Calu3 (cell line): ENCODE measurements around the gene LRRC51. TPM values are rescaled to one million over a fixed set of nuclear protein-coding genes. Genes with fewer than 3 reads are reported as not detected.
A peak's percentile ranks its signal among the peaks of the same experiment; 100 is the strongest.

Experiments used
- BruUV-seq: library from RNA; stranded (reverse); fragments of 400-500 nt; replicated peaks from 2 replicates; lab custom pipeline; 2021; lab: Mats Ljungman, UMichigan
- CTCF ChIA-PET: fragments of 300-600 bp; sonication (Branson Sonifier 250); formaldehyde crosslinking; loops from one replicate; lab custom pipeline; 2022; ENCODE audit warnings: antibody characterized with exemption; lab: Charles Lee
- DNase-seq: peaks from one replicate; pipeline ENCODE4 v3.0.0; 2022
- H3K27ac Mint-ChIP-seq: one replicate; pipeline ENCODE4 v1.8.0; 2022; ENCODE audit warnings: mixed read lengths; ENCODE audit not compliant: unreplicated experiment
- H3K27me3 Mint-ChIP-seq: one replicate; pipeline ENCODE4 v1.8.0; 2022; ENCODE audit warnings: mixed read lengths; ENCODE audit not compliant: unreplicated experiment
- H3K36me3 Mint-ChIP-seq: one replicate; pipeline ENCODE4 v1.8.0; 2022; ENCODE audit warnings: mild to moderate bottlenecking, moderate library complexity, mixed read lengths; ENCODE audit not compliant: insufficient read depth, unreplicated experiment
- H3K4me1 Mint-ChIP-seq: one replicate; pipeline ENCODE4 v1.8.0; 2022; ENCODE audit warnings: mild to moderate bottlenecking, low read depth, mixed read lengths; ENCODE audit not compliant: unreplicated experiment
- H3K4me3 Mint-ChIP-seq: one replicate; pipeline ENCODE4 v1.8.0; 2022; ENCODE audit warnings: mild to moderate bottlenecking, low read depth, moderate library complexity, mixed read lengths; ENCODE audit not compliant: unreplicated experiment
- H3K9me3 Mint-ChIP-seq: one replicate; pipeline ENCODE4 v1.8.0; 2022; ENCODE audit warnings: low read depth, mixed read lengths; ENCODE audit not compliant: unreplicated experiment
- CTCF ChIP-seq: fragments of 200-600 bp; IDR thresholded peaks from one replicate; pipeline ENCODE4 v1.8.0; 2022; ENCODE audit warnings: antibody characterized with exemption; ENCODE audit not compliant: unreplicated experiment
- intact Hi-C: fragments of 100-400 bp; cut with micrococcal nuclease; formaldehyde crosslinking; loops from one replicate; pipeline ENCODE4 v1.10.0; 2022; ENCODE audit not compliant: unreplicated experiment
- total RNA-seq: library from RNA; stranded (reverse); gene quantifications from 2 replicates; pipeline ENCODE4 v1.2.3, GENCODE V29; 2022

The LRRC51 gene
- total RNA-seq, 1 experiment from 2014 or later, result 8.5 TPM

DNA sequence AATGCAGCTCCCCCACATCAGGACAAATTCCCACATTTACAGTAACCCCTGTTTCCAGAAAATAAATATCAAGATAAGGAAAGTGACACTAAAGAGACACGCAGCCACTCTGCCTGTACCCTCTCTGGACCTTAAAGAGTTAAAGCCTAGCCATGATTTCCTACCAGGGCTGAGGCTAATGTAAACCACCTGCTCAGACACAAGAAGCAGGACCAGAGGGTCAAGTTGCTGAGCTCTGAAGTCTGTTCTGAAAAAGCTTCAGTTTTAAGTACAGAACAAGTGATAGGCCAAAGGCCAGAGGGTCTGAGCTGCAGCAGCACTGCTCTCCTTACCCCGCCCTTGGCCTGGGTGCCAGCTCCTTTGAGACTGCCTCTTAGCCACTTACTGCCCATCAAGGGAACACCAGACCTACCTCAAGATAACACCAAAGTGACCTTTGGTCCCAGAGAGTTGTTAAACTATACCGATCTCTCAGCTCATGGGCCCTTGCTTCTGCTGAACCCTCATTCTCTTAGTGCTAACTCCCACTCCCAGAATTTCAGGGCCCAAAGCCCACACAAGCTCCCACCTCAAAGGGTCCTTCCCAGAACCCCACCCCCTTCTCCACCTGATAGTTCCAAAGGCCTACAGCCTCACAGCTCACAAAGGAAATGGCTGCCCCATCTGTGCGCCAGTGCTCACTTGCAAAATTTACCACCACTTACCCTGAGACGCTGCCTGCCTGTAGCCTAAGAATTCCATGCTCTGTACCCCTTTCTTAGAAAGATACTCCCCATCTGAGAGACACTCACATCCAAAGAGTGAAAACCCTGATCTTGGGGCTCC lies 41.4 kb upstream of the LRRC51 start:
- no TSS peak for BruUV-seq
- Mint-ChIP-seq H3K36me3 (peaks cover 14% of the 10 kb centered on the region), H3K27me3 (no peaks in the 10 kb centered on the region), H3K4me1 (peaks cover 27% of the 10 kb centered on the region), H3K9me3 (no peaks in the 10 kb centered on the region), H3K27ac (no peak overlapping the region), H3K4me3 (no peak overlapping the region)
- CTCF ChIA-PET, result interaction anchor here (0.7 to 1.6 kb wide), 7 partner anchors 8 to 392 kb away, joined by 3 to 4 read pairs (median 3); no protein-coding TSS in a partner anchor
- TF ChIP-seq CTCF, result no peak
- intact Hi-C loops, result no loop called here
- DNase-seq, result no peak

- no TSS peak for BruUV-seq
- no peak for TF ChIP-seq CTCF
- Mint-ChIP-seq H3K4me1 (peaks cover 27% of the 10 kb centered on the region), H3K27ac (no peak overlapping the region), H3K36me3 (peaks cover 14% of the 10 kb centered on the region), H3K4me3 (no peak overlapping the region), H3K27me3 (no peaks in the 10 kb centered on the region), H3K9me3 (no peaks in the 10 kb centered on the region)
- CTCF ChIA-PET, result interaction anchor here (0.7 to 1.8 kb wide), 9 partner anchors 14 to 144 kb away, joined by 3 to 14 read pairs (median 3); no protein-coding TSS in a partner anchor
- intact Hi-C loops, result loop anchor here (5.0 kb wide), 1 partner anchor 37 kb away; no protein-coding TSS in a partner anchor
- no peak for DNase-seq
Observed at GRCh38 chr11:72039856-72040401, 40.7 kb upstream of the LRRC51 start.

DNA sequence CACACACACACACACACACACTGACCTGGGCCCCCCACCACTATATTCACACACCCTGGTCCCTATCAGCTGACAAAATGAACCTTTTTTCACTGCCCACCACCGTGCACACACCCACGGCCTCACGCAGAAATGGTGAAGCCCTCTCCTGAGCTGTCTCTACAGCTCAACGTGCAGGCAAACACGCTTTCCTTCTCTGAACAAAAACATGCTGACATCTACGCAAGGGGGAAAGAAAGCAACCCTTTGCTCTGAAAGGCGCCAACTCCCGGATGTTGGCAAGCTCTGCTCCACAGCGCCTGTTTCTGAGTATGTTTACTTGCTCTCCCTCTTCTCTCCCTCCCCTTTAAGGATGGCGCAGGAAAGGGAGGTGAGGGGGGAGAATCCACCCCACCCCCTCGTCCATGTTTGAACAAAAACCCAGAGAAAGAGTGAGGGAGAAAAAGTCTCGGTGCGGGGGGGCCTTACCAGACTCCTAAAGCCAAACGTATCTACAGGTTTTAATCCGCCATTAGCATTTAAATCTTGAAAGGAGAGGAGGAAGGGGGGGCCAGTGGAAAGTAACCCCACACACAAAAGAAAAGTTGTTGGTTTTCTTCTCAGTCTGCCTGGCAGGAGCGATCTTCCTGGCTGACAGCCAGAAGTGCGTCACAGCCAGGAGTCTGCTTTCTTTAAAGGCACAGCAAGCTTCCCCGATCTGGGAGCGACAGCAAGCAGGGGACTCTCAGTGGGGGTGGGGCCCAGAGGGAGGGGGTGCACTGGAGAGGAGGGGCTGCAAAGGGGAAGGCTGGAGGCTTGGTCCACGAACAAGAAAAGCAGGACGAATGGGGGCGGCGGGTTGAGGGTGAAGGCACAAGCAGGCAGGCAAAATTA lies 39.9 kb upstream of the LRRC51 start:
- TSS peak; percentile 82 for BruUV-seq
- no peak for TF ChIP-seq CTCF
- Mint-ChIP-seq H3K9me3 (no peaks in the 10 kb centered on the region), H3K36me3 (peaks cover 8% of the 10 kb centered on the region), H3K27ac (no peak overlapping the region), H3K4me1 (peaks cover 27% of the 10 kb centered on the region), H3K4me3 (no peak overlapping the region), H3K27me3 (no peaks in the 10 kb centered on the region)
- CTCF ChIA-PET, result interaction anchor here (0.6 to 1.8 kb wide), 7 partner anchors 16 to 143 kb away, joined by 3 to 14 read pairs (median 4); no protein-coding TSS in a partner anchor
- peak; percentile 86 for DNase-seq
- intact Hi-C loops, result loop anchor here (5.0 kb wide), 1 partner anchor 37 kb away; no protein-coding TSS in a partner anchor
